ENCODE measurements around the gene ARHGAP29. TPM values are rescaled to one million over a fixed set of nuclear protein-coding genes. Genes with fewer than 3 reads are reported as not detected.

The ARHGAP29 gene
- total RNA-seq, 4 donors from 2014 or later, result 18.4 to 40.2 (median 23.7) TPM

DNA sequence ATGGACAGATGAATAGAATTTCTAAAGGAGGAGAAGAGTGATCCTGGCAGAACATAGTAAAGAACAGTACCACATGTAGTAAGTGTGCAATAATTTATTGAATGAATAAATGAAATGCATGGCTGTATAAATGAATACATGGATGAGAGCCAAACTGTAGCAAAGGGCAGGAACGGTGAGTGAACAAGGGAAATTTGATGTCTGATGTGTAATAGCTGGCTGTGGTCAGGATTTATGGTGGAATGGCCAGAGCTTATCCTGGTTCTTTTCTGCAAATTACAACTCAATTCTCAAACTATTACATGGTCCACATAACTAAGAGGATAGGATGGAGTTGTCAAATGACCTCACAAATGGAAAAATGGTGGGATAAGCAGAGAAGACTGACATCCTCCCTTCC is 43.2 kb upstream of the ARHGAP29 start:
- H3K27me3 ChIP-seq, result no peaks in the 10 kb centered on the region
- no peak for DNase-seq (ENCODE audit: extremely low spot score)
- WGBS, result 73% methylated on average over 1 of the region's 1 CpG
- peaks cover 0 to 23% (median 20%) of the 10 kb centered on the region in 4 donors for H3K4me1 ChIP-seq
- intact Hi-C loops (cut with DNase I), result no loop called here
- no peak overlapping the region for H3K4me3 ChIP-seq
- no peaks in the 10 kb centered on the region for H3K9me3 ChIP-seq
- H3K27ac ChIP-seq (replicated peaks in 1 of 4), result no peak overlapping the region
- no peaks in the 10 kb centered on the region for H3K36me3 ChIP-seq
- TF ChIP-seq POLR2A (IDR thresholded peaks at IDR 0.05; ENCODE audit: low read depth) (no peak), POLR2AphosphoS5 (IDR thresholded peaks at IDR 0.05) (no peak), EP300 (IDR thresholded peaks at IDR 0.05) (no peak)
- TF ChIP-seq, protein P1, sequence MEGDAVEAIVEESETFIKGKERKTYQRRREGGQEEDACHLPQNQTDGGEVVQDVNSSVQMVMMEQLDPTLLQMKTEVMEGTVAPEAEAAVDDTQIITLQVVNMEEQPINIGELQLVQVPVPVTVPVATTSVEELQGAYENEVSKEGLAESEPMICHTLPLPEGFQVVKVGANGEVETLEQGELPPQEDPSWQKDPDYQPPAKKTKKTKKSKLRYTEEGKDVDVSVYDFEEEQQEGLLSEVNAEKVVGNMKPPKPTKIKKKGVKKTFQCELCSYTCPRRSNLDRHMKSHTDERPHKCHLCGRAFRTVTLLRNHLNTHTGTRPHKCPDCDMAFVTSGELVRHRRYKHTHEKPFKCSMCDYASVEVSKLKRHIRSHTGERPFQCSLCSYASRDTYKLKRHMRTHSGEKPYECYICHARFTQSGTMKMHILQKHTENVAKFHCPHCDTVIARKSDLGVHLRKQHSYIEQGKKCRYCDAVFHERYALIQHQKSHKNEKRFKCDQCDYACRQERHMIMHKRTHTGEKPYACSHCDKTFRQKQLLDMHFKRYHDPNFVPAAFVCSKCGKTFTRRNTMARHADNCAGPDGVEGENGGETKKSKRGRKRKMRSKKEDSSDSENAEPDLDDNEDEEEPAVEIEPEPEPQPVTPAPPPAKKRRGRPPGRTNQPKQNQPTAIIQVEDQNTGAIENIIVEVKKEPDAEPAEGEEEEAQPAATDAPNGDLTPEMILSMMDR (IDR thresholded peaks at IDR 0.05), result no peak

DNA sequence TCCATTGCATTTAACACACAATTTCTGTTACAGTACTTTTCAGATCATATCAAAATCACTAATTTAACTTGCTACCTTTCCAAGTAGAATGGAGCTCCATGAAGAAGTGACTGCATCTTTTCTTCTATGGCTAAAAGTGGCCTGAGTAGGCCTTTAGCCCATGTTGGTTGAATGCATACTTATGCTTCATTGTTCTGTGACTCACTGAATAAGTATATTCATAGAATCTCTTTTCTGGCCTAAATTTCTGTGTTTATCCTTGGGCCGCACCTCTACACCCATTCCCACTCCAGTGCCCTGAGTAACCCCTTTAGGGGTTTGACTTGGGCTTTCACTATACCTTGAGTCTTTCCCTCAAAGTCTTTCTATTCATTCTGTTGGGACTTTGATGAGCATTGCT is 42.1 kb upstream of the ARHGAP29 start:
- Histone ChIP-seq H3K27ac (replicated peaks in 1 of 4) (no peak overlapping the region), H3K27me3 (no peaks in the 10 kb centered on the region), H3K36me3 (no peaks in the 10 kb centered on the region), H3K9me3 (no peaks in the 10 kb centered on the region), H3K4me3 (no peak overlapping the region), H3K4me1 (peaks cover 0 to 33% (median 30%) of the 10 kb centered on the region in 4 donors)
- 94% methylated on average over 1 of the region's 1 CpG for WGBS
- intact Hi-C loops (cut with DNase I), result no loop called here
- no peak for TF ChIP-seq POLR2A (IDR thresholded peaks at IDR 0.05; ENCODE audit: low read depth)
- TF ChIP-seq, protein P1 (IDR thresholded peaks at IDR 0.05), result no peak
- TF ChIP-seq EP300 (IDR thresholded peaks at IDR 0.05), result no peak
- TF ChIP-seq POLR2AphosphoS5 (IDR thresholded peaks at IDR 0.05), result no peak
- DNase-seq (ENCODE audit: extremely low spot score), result no peak

- no peak overlapping the region for H3K27ac ChIP-seq (replicated peaks in 1 of 4)
- no peaks in the 10 kb centered on the region for H3K27me3 ChIP-seq
- H3K4me1 ChIP-seq, result peaks cover 0 to 34% (median 31%) of the 10 kb centered on the region in 4 donors
- H3K9me3 ChIP-seq, result no peaks in the 10 kb centered on the region
- TF ChIP-seq POLR2A (IDR thresholded peaks at IDR 0.05; ENCODE audit: low read depth), result no peak
- TF ChIP-seq POLR2AphosphoS5 (IDR thresholded peaks at IDR 0.05), result no peak
- TF ChIP-seq, protein P1 (IDR thresholded peaks at IDR 0.05), result no peak
- no peak for TF ChIP-seq EP300 (IDR thresholded peaks at IDR 0.05)
- H3K4me3 ChIP-seq, result no peak overlapping the region
- no peak for DNase-seq (ENCODE audit: extremely low spot score)
- intact Hi-C loops (cut with DNase I), result no loop called here
- no peaks in the 10 kb centered on the region for H3K36me3 ChIP-seq
- WGBS, result 86% methylated on average over 1 of the region's 1 CpG
Observed at GRCh38 chr1:94279038-94279437, 41.7 kb upstream of the ARHGAP29 start.

DNA sequence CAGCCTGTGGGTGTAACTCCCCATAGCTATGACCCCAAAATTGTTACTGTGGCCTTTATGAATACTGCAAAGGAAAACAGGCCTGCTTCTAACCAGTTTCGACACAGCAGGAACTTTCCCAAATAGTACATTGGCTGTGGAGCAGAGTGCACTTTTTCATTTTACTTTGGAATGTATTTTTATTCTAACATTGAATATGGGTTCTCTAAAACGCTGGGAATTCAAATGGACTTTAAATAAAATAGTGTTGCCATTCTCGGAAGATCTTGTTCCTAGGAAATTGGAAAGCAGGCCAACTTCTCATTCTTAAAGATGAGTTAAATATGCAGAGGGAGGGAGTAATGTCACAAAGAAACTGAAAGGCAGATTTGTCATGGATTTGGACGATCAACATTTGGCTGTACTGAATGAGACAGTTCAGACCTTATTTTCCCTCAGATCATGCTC is 39.6 kb upstream of the ARHGAP29 start:
- Histone ChIP-seq H3K9me3 (no peaks in the 10 kb centered on the region), H3K4me3 (peak overlapping the region in 1 of 4 donors; percentile 28), H3K4me1 (peaks cover 0 to 34% (median 31%) of the 10 kb centered on the region in 4 donors), H3K36me3 (no peaks in the 10 kb centered on the region), H3K27ac (replicated peaks in 1 of 4) (peak overlapping the region; percentile 40 to 68 (median 53)), H3K27me3 (no peaks in the 10 kb centered on the region)
- no peak for TF ChIP-seq POLR2A (IDR thresholded peaks at IDR 0.05; ENCODE audit: low read depth)
- peak in 1 of 2 donors; percentile 32 for TF ChIP-seq POLR2AphosphoS5 (IDR thresholded peaks at IDR 0.05)
- DNase-seq (ENCODE audit: extremely low spot score), result no peak
- intact Hi-C loops (cut with DNase I), result no loop called here
- WGBS, result 44% methylated on average over 4 of the region's 4 CpGs

DNA sequence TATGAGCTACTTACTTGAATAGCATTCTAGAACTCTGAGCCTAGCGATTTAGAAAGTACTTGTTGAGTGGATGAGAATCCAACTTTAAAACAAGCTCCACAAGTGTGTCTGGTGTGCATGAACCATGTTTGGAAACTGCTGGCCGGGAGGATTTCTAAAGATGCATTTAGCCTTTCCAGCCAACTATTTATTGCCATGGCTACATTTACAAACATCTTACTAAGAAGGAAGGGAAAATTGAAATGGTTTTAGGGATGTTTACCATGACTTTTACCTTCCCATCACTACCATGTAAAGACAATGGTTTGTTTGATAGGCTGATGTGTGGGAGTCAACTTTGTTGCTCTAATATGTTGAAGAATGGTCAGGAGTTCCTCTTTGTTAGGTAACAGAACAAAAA is 37.7 kb upstream of the ARHGAP29 start:
- H3K27ac ChIP-seq (replicated peaks in 1 of 4), result peak overlapping the region in 1 of 4 donors; percentile 68
- no peak overlapping the region for H3K4me3 ChIP-seq
- DNase-seq (ENCODE audit: extremely low spot score), result no peak
- 38% methylated on average over 2 of the region's 2 CpGs for WGBS
- no peaks in the 10 kb centered on the region for H3K27me3 ChIP-seq
- H3K36me3 ChIP-seq, result no peaks in the 10 kb centered on the region
- H3K4me1 ChIP-seq, result peaks cover 0 to 34% (median 31%) of the 10 kb centered on the region in 4 donors
- H3K9me3 ChIP-seq, result no peaks in the 10 kb centered on the region
- TF ChIP-seq POLR2AphosphoS5 (IDR thresholded peaks at IDR 0.05), result no peak
- TF ChIP-seq EP300 (IDR thresholded peaks at IDR 0.05), result no peak
- no peak for TF ChIP-seq POLR2A (IDR thresholded peaks at IDR 0.05; ENCODE audit: low read depth)
- intact Hi-C loops (cut with DNase I), result no loop called here

DNA sequence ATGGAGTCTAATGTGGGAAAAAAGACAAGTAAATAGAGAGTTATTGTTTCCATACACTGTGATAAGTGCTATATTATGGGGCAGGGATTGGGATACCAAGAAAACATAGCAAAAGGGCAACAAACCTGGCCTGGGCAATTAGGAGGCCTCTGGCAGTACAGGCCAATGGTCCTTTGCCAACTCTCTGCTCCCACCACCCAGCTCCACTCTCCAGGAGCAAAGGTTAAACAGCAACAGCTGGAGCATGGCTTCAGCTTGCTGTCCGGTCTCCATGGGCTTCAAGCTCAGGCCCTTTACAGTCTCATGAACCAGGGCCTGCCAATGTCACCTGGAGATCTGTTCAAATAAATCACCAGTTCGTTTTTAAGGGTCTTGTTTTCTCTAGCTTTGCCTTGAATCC is 37.2 kb upstream of the ARHGAP29 start:
- H3K4me1 ChIP-seq, result peaks cover 0 to 34% (median 31%) of the 10 kb centered on the region in 4 donors
- peak overlapping the region in 1 of 4 donors; percentile 31 for H3K27ac ChIP-seq (replicated peaks in 1 of 4)
- intact Hi-C loops (cut with DNase I), result no loop called here
- no peaks in the 10 kb centered on the region for H3K27me3 ChIP-seq
- DNase-seq (ENCODE audit: extremely low spot score), result no peak
- no peaks in the 10 kb centered on the region for H3K36me3 ChIP-seq
- WGBS, result 66% methylated on average over 2 of the region's 2 CpGs
- H3K4me3 ChIP-seq, result no peak overlapping the region
- no peak for TF ChIP-seq POLR2A (IDR thresholded peaks at IDR 0.05; ENCODE audit: low read depth)
- no peak for TF ChIP-seq EP300 (IDR thresholded peaks at IDR 0.05)
- TF ChIP-seq, protein P1 (IDR thresholded peaks at IDR 0.05), result no peak
- no peak for TF ChIP-seq POLR2AphosphoS5 (IDR thresholded peaks at IDR 0.05)
- no peaks in the 10 kb centered on the region for H3K9me3 ChIP-seq
